ENCODE data around the gene EIF2S2. TPM values are rescaled to one million over a fixed set of nuclear protein-coding genes. Genes with fewer than 3 reads are reported as not detected.
A peak's percentile ranks its signal among the peaks of the same experiment; 100 is the strongest.
"Not testable (repeated sequence)": the region's sequence is repeated elsewhere in the genome, so short reads cannot be mapped to it uniquely, and the experiment has no call there.

Gene EIF2S2
- total RNA-seq (21.6 TPM), polyA plus RNA-seq (10 to 100 TPM; 21.1 to 29.0 (median 23.3) TPM)

DNA sequence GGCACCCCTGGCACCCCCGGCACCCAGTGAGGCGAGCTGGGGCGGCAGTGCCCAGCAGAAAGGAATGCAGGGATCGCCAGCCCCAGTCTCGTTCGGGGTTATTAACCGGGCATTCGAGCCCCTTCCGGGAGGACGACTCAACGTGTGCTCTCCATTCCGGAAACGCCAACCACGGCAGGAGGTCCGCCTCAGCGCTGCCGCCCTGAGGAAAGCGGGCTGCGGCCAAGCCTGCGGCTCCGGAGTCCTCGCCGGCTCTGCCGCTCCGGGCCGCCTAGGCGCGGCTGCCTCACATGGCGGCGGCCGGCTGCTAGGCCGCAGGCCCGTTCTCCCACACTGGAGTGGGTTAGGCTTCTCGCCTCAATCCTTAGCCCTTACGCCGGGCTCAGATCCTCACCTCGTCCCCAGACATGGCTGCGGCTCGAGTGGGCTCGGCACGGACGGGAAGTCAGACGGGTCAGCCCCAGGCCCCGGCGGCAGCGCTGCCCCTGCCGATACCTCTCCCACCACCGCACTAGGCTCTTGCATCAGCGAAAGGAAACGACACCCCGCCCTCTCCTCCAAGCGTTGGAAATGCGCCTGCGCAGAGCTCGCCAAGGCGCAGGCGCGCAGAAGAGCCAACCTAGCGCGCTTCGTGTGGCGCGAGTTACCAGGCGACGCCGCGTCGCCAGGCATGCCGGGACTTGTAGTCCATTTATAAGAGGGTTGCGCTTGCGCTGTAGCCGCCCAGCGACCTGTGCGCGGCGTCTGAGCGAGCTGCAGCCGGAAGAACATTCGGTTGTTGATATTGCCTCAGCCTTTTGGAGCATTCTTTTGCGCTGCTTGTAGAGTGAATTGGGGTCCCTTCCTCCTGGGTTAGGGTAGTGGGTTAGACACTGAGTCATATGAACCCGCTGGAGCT lies at the start of gene EIF2S2:
TSS of gene EIF2S2 (minus strand) at position 542 of the 898 bp plus-strand sequence. CDS start at position 409, 133 bp downstream.
- H3K36me3 ChIP-seq (ENCODE audit: control insufficient read depth, insufficient read depth, low read length), result peaks cover 15% of the 10 kb centered on the region
- peaks cover 11% of the 10 kb centered on the region for H3K27me3 Mint-ChIP-seq

DNA sequence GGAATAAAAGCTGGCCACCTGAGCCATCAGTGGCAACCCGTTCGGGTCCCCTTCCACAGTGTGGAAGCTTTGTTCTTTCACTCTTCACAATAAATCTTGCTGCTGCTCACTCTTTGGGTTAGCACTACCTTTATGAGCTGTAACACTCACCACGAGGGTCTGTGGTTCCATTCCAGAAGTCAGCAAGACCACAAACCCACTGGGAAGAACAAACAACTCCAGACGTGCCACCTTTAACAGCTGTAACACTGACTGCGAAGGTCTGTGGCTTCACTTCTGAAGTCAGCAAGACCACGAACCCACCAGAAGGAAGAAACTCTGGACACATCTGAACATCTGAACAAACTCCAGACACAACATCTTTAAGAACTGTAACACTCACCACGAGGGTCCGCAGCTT lies 45.7 kb upstream of the EIF2S2 start:
- H3K9me3 ChIP-seq (ENCODE audit: control insufficient read depth in 2 of 2, low read length in 2 of 2); H3K4me3 ChIP-seq (ENCODE audit: low read depth, low read length); H3K27me3 ChIP-seq (ENCODE audit: control insufficient read depth, insufficient read depth, low read length); H3K4me3 Mint-ChIP-seq; H3K4me1 ChIP-seq (ENCODE audit: control insufficient read depth, insufficient read depth, low read length, poor library complexity, severe bottlenecking); DNase-seq; H3K27ac ChIP-seq (ENCODE audit: insufficient read depth, low read length, poor library complexity, severe bottlenecking); H3K36me3 Mint-ChIP-seq; H3K4me1 Mint-ChIP-seq; H3K36me3 ChIP-seq (ENCODE audit: control insufficient read depth, insufficient read depth, low read length); H3K9me3 Mint-ChIP-seq; ATAC-seq (ENCODE audit: low read depth in 2 of 2): not testable (repeated sequence)
- Mint-ChIP-seq H3K27ac (peak overlapping the region in 1 of 3 donors; percentile 8), H3K27me3 (peaks cover 35% of the 10 kb centered on the region)

More for the DNA sequence above, at the start of gene EIF2S2:
- H3K27ac Mint-ChIP-seq, result peak within 1 kb of the TSS; percentile 98 to 100 (median 99)
- H3K36me3 Mint-ChIP-seq, result peaks cover 3% of the 10 kb centered on the region
- Histone ChIP-seq H3K9me3 (ENCODE audit: control insufficient read depth in 2 of 2, low read length in 2 of 2) (no peaks in the 10 kb centered on the region), H3K4me1 (ENCODE audit: control insufficient read depth, insufficient read depth, low read length, poor library complexity, severe bottlenecking) (peaks cover 50% of the 10 kb centered on the region), H3K27me3 (ENCODE audit: control insufficient read depth, insufficient read depth, low read length) (no peaks in the 10 kb centered on the region), H3K27ac (ENCODE audit: insufficient read depth, low read length, poor library complexity, severe bottlenecking) (peak within 1 kb of the TSS; percentile 96), H3K4me3 (ENCODE audit: low read depth, low read length) (peak within 1 kb of the TSS; percentile 95)
- peak within 1 kb of the TSS; percentile 94 to 97 (median 97) for H3K4me3 Mint-ChIP-seq
- peak; percentile 90 to 91 for ATAC-seq (ENCODE audit: low read depth in 2 of 2)
- H3K4me1 Mint-ChIP-seq, result peaks cover 19 to 58% (median 44%) of the 10 kb centered on the region in 4 donors
- peak; percentile 92 to 99 (median 96) for DNase-seq
- no peaks in the 10 kb centered on the region for H3K9me3 Mint-ChIP-seq

GRCh38 chr20:34155836-34156235 lies 43.8 kb upstream of the EIF2S2 start:
- no peak overlapping the region for H3K27ac Mint-ChIP-seq
- H3K4me1 Mint-ChIP-seq, result peaks cover 0 to 2% (median 0%) of the 10 kb centered on the region in 4 donors
- H3K27me3 Mint-ChIP-seq, result peaks cover 27% of the 10 kb centered on the region
- DNase-seq (no peak), ATAC-seq (ENCODE audit: low read depth in 2 of 2) (no peak)
- Histone ChIP-seq H3K9me3 (ENCODE audit: control insufficient read depth in 2 of 2, low read length in 2 of 2) (no peaks in the 10 kb centered on the region), H3K36me3 (ENCODE audit: control insufficient read depth, insufficient read depth, low read length) (no peaks in the 10 kb centered on the region), H3K27me3 (ENCODE audit: control insufficient read depth, insufficient read depth, low read length) (no peaks in the 10 kb centered on the region), H3K4me3 (ENCODE audit: low read depth, low read length) (no peak overlapping the region), H3K4me1 (ENCODE audit: control insufficient read depth, insufficient read depth, low read length, poor library complexity, severe bottlenecking) (no peaks in the 10 kb centered on the region), H3K27ac (ENCODE audit: insufficient read depth, low read length, poor library complexity, severe bottlenecking) (no peak overlapping the region)
- no peak overlapping the region for H3K4me3 Mint-ChIP-seq
- no peaks in the 10 kb centered on the region for H3K36me3 Mint-ChIP-seq
- H3K9me3 Mint-ChIP-seq, result peaks cover 0 to 4% (median 0%) of the 10 kb centered on the region in 7 donors

- not testable (repeated sequence) for H3K4me3 ChIP-seq (ENCODE audit: low read depth, low read length); H3K36me3 ChIP-seq (ENCODE audit: control insufficient read depth, insufficient read depth, low read length); H3K27ac Mint-ChIP-seq; H3K27ac ChIP-seq (ENCODE audit: insufficient read depth, low read length, poor library complexity, severe bottlenecking); H3K9me3 Mint-ChIP-seq; DNase-seq; H3K27me3 ChIP-seq (ENCODE audit: control insufficient read depth, insufficient read depth, low read length); H3K9me3 ChIP-seq (ENCODE audit: control insufficient read depth in 2 of 2, low read length in 2 of 2); H3K4me1 ChIP-seq (ENCODE audit: control insufficient read depth, insufficient read depth, low read length, poor library complexity, severe bottlenecking); H3K36me3 Mint-ChIP-seq; H3K4me3 Mint-ChIP-seq; ATAC-seq (ENCODE audit: low read depth in 2 of 2); H3K4me1 Mint-ChIP-seq
- H3K27me3 Mint-ChIP-seq, result peaks cover 25% of the 10 kb centered on the region
Observed at GRCh38 chr20:34153169-34153568, 41.1 kb upstream of the EIF2S2 start.

DNA sequence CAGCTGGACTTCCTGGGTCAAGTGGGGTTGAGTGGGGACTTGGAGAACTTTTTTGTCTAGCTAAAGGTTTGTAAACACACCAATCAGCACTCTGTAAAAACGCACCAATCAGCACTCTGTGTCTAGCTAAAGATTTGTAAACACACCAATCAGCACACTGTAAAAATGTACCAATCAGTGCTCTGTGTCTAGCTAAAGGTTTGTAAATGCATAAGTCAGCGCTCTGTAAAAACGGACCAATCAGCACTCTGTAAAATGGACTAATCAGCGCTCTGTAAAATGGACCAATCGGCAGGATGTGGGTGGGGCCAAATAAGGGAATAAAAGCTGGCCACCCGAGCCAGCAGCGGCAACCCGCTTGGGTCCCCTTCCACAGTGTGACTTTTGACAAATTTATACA lies 40.0 kb upstream of the EIF2S2 start:
- not testable (repeated sequence) for H3K36me3 Mint-ChIP-seq; H3K9me3 ChIP-seq (ENCODE audit: control insufficient read depth in 2 of 2, low read length in 2 of 2); DNase-seq; H3K4me3 Mint-ChIP-seq; ATAC-seq (ENCODE audit: low read depth in 2 of 2); H3K27ac Mint-ChIP-seq; H3K4me3 ChIP-seq (ENCODE audit: low read depth, low read length); H3K9me3 Mint-ChIP-seq; H3K4me1 ChIP-seq (ENCODE audit: control insufficient read depth, insufficient read depth, low read length, poor library complexity, severe bottlenecking); H3K36me3 ChIP-seq (ENCODE audit: control insufficient read depth, insufficient read depth, low read length); H3K27ac ChIP-seq (ENCODE audit: insufficient read depth, low read length, poor library complexity, severe bottlenecking); H3K27me3 ChIP-seq (ENCODE audit: control insufficient read depth, insufficient read depth, low read length); H3K4me1 Mint-ChIP-seq
- peaks cover 25% of the 10 kb centered on the region for H3K27me3 Mint-ChIP-seq

DNA sequence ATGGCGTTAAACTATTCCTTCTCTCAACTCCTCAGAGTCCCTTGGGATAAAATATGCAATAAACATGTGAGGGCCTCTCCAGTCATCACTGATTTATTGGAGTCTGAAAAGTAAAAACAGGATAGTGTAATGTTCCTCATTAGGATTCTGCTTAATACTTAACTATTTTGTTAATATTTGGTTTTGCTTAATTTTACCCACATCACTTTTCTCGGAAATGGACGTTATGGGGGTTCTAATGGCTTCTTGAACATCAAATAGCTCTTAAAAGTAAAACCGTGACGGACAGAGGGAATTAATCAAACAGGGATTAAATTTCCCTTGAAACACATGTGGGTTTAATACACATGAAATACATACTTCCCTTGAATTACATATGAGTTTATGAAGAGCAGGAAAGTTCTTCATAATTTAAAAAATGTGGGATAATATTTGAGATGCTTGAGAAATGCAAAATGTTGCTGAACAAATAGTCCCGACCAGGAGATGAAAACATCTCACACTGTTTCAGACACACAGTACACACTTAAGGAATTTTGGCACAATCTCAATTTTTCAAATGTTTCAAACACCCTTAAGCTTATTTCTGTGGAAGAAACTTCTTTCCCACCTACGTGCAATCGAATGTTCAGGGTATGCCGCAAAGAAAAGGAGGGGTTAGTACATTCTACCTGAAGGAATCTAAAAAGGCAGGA lies 38.4 kb upstream of the EIF2S2 start:
- Histone ChIP-seq H3K27me3 (ENCODE audit: control insufficient read depth, insufficient read depth, low read length) (no peaks in the 10 kb centered on the region), H3K27ac (ENCODE audit: insufficient read depth, low read length, poor library complexity, severe bottlenecking) (no peak overlapping the region), H3K9me3 (ENCODE audit: control insufficient read depth in 2 of 2, low read length in 2 of 2) (no peaks in the 10 kb centered on the region), H3K4me1 (ENCODE audit: control insufficient read depth, insufficient read depth, low read length, poor library complexity, severe bottlenecking) (no peaks in the 10 kb centered on the region), H3K4me3 (ENCODE audit: low read depth, low read length) (no peak overlapping the region), H3K36me3 (ENCODE audit: control insufficient read depth, insufficient read depth, low read length) (no peaks in the 10 kb centered on the region)
- no peak for ATAC-seq (ENCODE audit: low read depth in 2 of 2)
- peaks cover 0 to 2% (median 0%) of the 10 kb centered on the region in 4 donors for H3K4me1 Mint-ChIP-seq
- H3K9me3 Mint-ChIP-seq, result peaks cover 0 to 2% (median 0%) of the 10 kb centered on the region in 7 donors
- H3K36me3 Mint-ChIP-seq, result no peaks in the 10 kb centered on the region
- H3K27me3 Mint-ChIP-seq, result peaks cover 21% of the 10 kb centered on the region
- no peak overlapping the region for H3K27ac Mint-ChIP-seq
- no peak for DNase-seq
- no peak overlapping the region for H3K4me3 Mint-ChIP-seq

- H3K4me3 Mint-ChIP-seq, result no peak overlapping the region
Observed at GRCh38 chr20:34145280-34145819, 33.3 kb upstream of the EIF2S2 start.

More at GRCh38 chr20:34145280-34145819, 33.3 kb upstream of the EIF2S2 start:
- Histone ChIP-seq H3K4me3 (ENCODE audit: low read depth, low read length) (no peak overlapping the region), H3K27ac (ENCODE audit: insufficient read depth, low read length, poor library complexity, severe bottlenecking) (no peak overlapping the region), H3K4me1 (ENCODE audit: control insufficient read depth, insufficient read depth, low read length, poor library complexity, severe bottlenecking) (no peaks in the 10 kb centered on the region), H3K36me3 (ENCODE audit: control insufficient read depth, insufficient read depth, low read length) (no peaks in the 10 kb centered on the region), H3K9me3 (ENCODE audit: control insufficient read depth in 2 of 2, low read length in 2 of 2) (no peaks in the 10 kb centered on the region), H3K27me3 (ENCODE audit: control insufficient read depth, insufficient read depth, low read length) (no peaks in the 10 kb centered on the region)
- Mint-ChIP-seq H3K4me1 (no peaks in the 10 kb centered on the region), H3K27ac (no peak overlapping the region), H3K36me3 (no peaks in the 10 kb centered on the region), H3K9me3 (peaks cover 0 to 4% (median 0%) of the 10 kb centered on the region in 7 donors), H3K27me3 (peaks cover 10% of the 10 kb centered on the region)
- no peak for ATAC-seq (ENCODE audit: low read depth in 2 of 2)
- DNase-seq, result no peak
